Stimulated activated CD4-positive, alpha-beta T cell treated with anti-CD3 and anti-CD28 coated beads, Interleukin-12 subunit alpha, Interleukin-12 subunit beta, amount 100 ng/mL, for 48 hours (primary cell): ENCODE measurements around the gene TSSK2.
"Not testable (repeated sequence)": the region's sequence is repeated elsewhere in the genome, so short reads cannot be mapped to it uniquely, and the experiment has no call there.

Source experiments
- DNase-seq, 3 donors: peaks; one replicate each; pipeline ENCODE4 v3.0.0-alpha.2; 2020; ENCODE audit warnings: low read depth in 2 of 3, low spot score in 1 of 3

The TSSK2 gene

DNA sequence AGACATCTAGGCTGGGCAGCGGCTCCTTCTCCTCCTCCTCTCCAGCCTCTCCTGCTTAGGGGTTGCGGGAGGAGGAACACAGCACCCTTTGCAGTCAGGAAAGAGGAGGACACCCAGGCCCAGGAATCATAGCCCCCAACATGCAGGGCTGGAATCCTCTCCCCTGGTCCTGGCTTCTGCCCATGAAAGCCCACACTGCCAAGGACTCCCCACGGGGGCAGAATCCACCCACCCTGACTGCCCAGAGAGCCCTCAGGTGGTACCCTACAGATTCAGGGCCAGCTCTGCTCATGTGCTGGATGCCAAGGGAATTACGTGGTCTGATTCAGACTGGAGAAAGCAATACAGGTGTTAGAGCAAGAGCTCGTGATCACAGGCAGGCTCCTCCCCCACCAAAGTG, 8.9 kb downstream of the TSSK2 start:
- no peak for DNase-seq

- no peak for DNase-seq
Measured at GRCh38 chr22:19142394-19142793, 11.3 kb downstream of the TSSK2 start.

- DNase-seq: no peak
Measured at GRCh38 chr22:19143212-19143611, 12.1 kb downstream of the TSSK2 start.

GRCh38 chr22:19143967-19144400, 12.9 kb downstream of the TSSK2 start:
- DNase-seq: peak; percentile 16 to 29 (median 27)

GRCh38 chr22:19146215-19146968, 15.3 kb downstream of the TSSK2 start:
- DNase-seq: no peak

GRCh38 chr22:19147195-19147780, 16.2 kb downstream of the TSSK2 start:
- no peak for DNase-seq

DNA sequence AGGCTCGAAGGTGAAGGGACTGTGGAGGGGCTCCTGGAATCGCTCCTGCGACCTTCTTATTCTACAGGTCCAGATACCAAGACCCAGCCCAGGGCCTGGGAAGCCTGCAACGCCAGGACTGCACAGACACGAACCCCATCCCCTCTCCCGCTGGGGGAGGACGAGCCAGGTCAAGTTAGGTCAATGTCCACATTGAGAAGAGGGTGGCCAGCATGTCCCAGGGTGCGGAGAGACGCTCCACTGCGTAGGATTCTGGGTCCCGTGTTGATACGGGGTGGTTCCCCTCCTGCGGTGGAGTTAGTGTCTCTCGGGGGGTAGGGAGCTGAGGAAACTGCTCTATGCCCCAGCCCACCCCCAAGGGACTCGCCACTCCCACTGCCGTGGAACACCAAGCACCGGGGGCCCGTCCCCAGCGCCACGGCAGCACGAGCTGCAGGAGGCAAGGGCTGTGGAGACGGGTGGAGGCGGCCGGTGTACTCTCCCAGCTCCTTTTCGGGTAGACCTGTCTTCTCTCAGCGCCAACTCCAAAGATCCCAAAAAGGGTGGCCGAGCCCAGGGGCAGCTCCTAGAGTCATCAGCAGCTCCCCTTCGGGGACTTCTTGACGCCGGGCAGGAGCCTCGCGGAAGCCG, 17.4 kb downstream of the TSSK2 start:
- no peak for DNase-seq

DNA sequence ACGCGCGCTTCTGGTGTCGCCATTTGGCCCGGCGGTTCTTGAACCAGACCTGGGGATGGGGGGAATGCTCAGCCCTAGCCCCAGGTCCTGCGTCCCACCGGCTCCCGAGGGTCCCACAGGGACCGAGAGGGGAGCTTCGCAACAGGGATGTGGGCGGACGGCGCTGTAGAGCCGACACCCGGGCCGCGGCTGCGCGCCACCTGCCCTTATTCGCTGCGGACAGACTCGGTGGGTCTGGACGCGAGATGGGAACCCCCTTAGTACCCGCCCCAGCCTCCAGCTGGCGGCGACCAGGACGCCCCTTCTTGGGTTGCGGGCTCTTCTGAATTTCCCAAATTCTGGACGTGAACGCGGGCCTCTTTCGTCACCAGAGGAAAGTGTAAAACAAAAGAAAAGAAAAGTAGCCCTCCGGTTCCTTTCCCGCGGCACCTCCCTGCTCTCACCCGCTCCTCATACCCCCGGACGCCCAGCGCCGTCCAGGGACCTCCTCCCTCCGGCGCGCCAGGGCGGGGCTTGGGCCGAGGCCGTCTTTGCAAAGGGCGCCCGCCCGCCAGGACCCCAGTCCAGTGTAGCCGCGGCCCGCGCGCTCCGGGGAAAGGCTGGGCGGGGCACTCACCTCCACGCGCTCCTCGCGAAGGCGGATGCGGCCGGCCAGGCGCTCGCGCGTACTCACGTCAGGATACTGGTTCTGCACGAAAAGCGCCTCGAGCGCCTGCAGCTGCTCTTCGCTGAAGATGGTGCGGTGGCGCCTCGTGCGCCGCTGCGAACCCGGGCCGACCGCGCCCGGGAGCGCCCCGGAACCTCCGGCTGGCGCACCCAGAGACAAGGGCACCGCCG, 18.2 kb downstream of the TSSK2 start:
- peak in 1 of 3 donors; percentile 13 for DNase-seq

DNA sequence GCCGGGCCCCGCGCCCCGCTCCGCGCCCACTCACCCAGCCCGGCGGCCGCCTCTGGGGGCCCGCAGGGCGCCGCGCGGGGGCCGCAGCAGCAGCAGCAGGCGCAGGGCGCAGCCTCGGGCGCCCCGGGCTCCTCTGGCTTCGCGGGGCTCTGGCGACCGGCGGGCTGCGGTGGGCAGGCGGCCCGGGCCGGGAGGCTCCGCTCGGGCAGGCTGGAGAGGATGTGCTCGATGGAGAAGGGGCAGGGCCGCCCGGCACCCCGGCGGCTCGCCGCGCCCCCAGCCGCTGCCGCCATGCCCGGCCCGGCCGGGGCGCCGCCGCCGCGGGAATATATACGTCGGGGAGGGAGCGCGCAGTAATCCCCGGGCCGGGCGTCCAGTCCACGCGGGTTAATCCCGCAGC, 18.9 kb downstream of the TSSK2 start, which contains the start of gene GSC2:
GSC2 (minus strand) TSS at position 302 of the 400 bp plus-strand sequence; CDS start at position 293, 9 bp downstream.
- no peak for DNase-seq

GRCh38 chr22:19150482-19151328, 19.6 kb downstream of the TSSK2 start:
- DNase-seq: no peak

GRCh38 chr22:19151329-19152191, 20.5 kb downstream of the TSSK2 start:
- no peak for DNase-seq

GRCh38 chr22:19152942-19153883, 22.1 kb downstream of the TSSK2 start:
- no peak for DNase-seq

DNA sequence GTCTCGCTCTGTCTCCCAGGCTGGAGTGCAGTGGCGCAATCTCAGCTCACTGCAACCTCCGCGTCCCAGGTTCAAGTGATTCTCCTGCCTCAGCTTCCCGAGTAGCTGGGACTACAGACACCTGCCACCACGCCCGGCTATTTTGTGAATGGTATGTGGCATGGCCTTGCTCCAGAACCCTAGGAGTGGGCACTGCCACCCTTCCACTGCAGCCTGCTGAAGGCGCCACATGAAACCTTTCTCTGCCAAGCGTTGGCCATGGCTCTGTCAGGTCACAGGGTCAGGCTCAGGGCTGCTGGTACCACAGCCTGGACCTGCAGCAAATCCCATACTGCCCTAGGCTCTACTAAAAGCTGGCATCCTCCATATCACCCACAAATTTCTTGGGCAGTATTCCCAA, 25.0 kb downstream of the TSSK2 start:
- not testable (repeated sequence) for DNase-seq

DNA sequence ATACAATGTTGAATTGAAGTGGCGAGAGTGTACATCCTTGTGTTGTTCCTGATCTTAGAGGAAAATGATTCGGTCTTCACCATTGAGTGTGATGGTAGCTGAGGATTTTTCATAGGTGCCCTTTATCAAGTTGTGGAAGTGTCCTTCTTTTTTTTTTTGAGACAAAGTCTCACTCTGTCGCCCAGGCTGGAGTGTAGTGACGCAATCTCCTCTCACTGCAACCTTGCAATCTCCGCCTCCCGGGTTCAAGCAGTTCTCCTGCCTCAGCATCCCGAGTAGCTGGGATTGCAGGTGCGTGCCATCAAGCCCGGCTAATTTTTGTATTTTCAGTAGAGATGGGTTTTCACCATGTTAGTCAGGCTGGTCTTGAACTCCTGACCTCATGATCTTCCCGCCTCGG, 27.5 kb downstream of the TSSK2 start:
- not testable (repeated sequence) for DNase-seq

DNA sequence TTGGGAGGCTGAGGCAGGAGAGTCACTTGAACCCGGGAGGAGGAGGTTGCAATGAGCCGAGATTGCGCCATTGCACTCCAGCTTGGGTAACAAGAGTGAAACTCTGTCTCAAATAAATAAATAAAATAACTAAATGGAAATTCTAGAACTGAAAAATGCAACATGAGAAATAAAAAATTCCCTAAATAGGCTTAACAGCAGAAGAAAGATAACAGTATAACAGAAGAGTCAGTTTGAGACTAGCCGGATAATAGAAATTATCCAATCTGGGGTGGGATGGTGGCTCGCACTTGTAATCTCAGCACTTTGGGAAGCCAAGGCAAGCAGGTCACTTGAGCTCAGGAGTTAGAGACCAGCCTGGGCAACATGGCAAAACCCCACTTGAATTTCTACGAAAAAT, 33.3 kb downstream of the TSSK2 start:
- no peak for DNase-seq

DNA sequence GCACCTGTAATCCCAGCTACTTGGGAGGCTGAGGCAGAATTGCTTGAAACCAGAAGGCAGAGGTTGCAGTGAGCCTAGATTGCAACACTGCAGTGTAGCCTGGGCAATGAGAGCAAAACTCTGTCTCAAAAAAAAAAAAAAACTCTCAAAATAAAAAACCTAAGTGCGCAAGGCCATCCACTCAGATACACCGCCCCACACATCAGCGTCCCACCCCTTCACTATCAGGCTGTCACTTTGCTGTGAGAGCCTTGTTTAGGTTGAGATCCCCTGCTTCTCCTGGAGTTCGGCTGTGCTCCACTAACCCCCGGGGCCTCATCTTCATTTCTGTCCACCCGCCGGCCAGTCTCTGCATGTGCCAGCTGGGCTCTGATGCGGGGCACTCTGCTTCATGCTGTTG, 35.3 kb downstream of the TSSK2 start:
- DNase-seq: no peak

- no peak for DNase-seq
Measured at GRCh38 chr22:19167106-19167869, 36.2 kb downstream of the TSSK2 start.
